ENCODE measurements around the gene MIPEP. TPM values are rescaled to one million over a fixed set of nuclear protein-coding genes. Genes with fewer than 3 reads are reported as not detected.

The MIPEP gene
- total RNA-seq, 2 donors from 2014 or later = 26.2 to 27.1 TPM

DNA sequence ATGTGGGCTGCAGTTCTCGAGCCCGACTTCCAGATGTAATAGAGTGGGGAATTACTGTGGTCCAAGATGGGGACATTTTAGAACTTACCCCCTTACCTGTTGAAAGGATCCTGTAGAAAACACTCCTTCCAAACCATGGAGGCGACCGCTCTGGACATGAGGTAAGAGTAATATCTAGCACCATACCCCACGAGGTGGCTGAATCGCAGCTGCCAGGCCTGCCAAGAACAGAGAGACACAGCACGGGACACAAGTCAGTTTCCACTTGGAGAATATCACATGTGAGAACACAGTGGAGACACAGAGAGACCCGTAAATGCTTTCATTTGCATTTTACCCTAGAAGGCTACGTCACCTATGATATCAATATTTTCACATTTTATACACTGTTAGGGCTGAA lies 129.2 kb downstream of the MIPEP start:
- Histone ChIP-seq H3K27me3 (replicated peaks; ENCODE audit: insufficient read depth) (no peaks in the 10 kb centered on the region), H3K27ac (peak overlapping the region in 1 of 2 donors; percentile 68), H3K4me3 (no peak overlapping the region), H3K9me3 (no peaks in the 10 kb centered on the region), H3K36me3 (no peaks in the 10 kb centered on the region), H3K4me1 (replicated peaks) (peaks cover 7% of the 10 kb centered on the region)
- no peak for DNase-seq (ENCODE audit: low spot score)
- no peak for TF ChIP-seq POLR2AphosphoS5 (IDR thresholded peaks at IDR 0.05)
- no peak for TF ChIP-seq POLR2A (IDR thresholded peaks at IDR 0.05)
- no peak for TF ChIP-seq CTCF (IDR thresholded peaks at IDR 0.05)
- intact Hi-C loops (cut with DNase I) = no loop called here
- WGBS = 86% methylated on average over 9 of the region's 9 CpGs

GRCh38 chr13:23758798-23759527 lies 130.2 kb downstream of the MIPEP start:
- WGBS = 60% methylated on average over 9 of the region's 9 CpGs
- Histone ChIP-seq H3K27ac (peak overlapping the region; percentile 25 to 68), H3K36me3 (no peaks in the 10 kb centered on the region), H3K4me3 (no peak overlapping the region), H3K9me3 (no peaks in the 10 kb centered on the region), H3K27me3 (replicated peaks; ENCODE audit: insufficient read depth) (no peaks in the 10 kb centered on the region), H3K4me1 (replicated peaks) (peaks cover 13% of the 10 kb centered on the region)
- no peak for TF ChIP-seq POLR2A (IDR thresholded peaks at IDR 0.05)
- no peak for TF ChIP-seq CTCF (IDR thresholded peaks at IDR 0.05)
- TF ChIP-seq POLR2AphosphoS5 (IDR thresholded peaks at IDR 0.05) = no peak
- intact Hi-C loops (cut with DNase I) = no loop called here
- DNase-seq (ENCODE audit: low spot score) = no peak

DNA sequence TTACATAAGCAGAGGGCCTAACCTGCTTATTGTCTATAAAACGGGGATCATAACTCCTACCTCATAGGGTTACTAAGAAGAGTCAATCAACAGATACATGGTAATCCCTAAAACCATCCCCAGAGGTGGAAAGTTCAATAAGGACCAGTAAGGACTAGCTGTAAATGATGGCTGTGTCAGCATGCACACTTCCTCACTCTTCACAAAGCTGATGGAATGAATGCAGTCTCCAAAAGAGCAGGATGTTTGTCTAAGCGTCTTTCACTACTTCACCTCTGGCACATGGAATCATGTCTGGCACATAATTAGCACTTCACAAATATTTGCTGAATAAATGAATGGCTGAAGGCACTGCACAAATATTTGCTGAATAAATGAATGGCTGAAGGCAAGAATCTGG lies 134.2 kb downstream of the MIPEP start:
- peak overlapping the region; percentile 58 to 77 for H3K27ac ChIP-seq

DNA sequence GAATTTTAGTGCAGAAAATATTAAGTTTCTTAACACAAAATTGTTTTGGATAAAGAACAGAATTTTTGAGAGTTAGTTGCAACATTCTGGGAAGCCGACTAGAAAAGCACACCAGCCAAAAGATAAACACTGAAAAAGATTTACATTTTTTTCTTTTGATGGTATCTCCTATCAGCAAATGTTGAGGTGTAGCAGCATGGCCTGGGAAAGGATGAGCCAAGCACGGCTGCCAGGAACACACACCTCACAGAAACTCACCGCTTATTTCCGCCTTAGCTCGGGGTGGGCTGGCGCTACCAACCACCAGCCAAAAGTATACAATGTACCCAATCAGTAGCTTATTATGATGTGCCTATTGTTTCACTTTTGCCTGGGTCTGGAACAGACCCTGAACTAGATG lies 134.7 kb downstream of the MIPEP start:
- Histone ChIP-seq H3K36me3 (no peaks in the 10 kb centered on the region), H3K9me3 (no peaks in the 10 kb centered on the region), H3K4me3 (no peak overlapping the region), H3K27ac (peak overlapping the region; percentile 58 to 77), H3K4me1 (replicated peaks) (peaks cover 21% of the 10 kb centered on the region), H3K27me3 (replicated peaks; ENCODE audit: insufficient read depth) (no peaks in the 10 kb centered on the region)
- peak; percentile 44 for DNase-seq (ENCODE audit: low spot score)
- TF ChIP-seq CTCF (IDR thresholded peaks at IDR 0.05) = no peak
- TF ChIP-seq POLR2AphosphoS5 (IDR thresholded peaks at IDR 0.05) = peak; percentile 14
- no peak for TF ChIP-seq POLR2A (IDR thresholded peaks at IDR 0.05)
- 40% methylated on average over 6 of the region's 6 CpGs for WGBS
- intact Hi-C loops (cut with DNase I) = no loop called here

More for the DNA sequence above, 134.2 kb downstream of the MIPEP start:
- no peak for TF ChIP-seq POLR2A (IDR thresholded peaks at IDR 0.05)
- DNase-seq (ENCODE audit: low spot score) = no peak
- H3K27me3 ChIP-seq (replicated peaks; ENCODE audit: insufficient read depth) = no peaks in the 10 kb centered on the region
- H3K4me1 ChIP-seq (replicated peaks) = peaks cover 21% of the 10 kb centered on the region
- no peaks in the 10 kb centered on the region for H3K36me3 ChIP-seq
- intact Hi-C loops (cut with DNase I) = no loop called here
- no peaks in the 10 kb centered on the region for H3K9me3 ChIP-seq
- WGBS = 43% methylated on average over 2 of the region's 2 CpGs
- no peak overlapping the region for H3K4me3 ChIP-seq

GRCh38 chr13:23753458-23753857 lies 135.7 kb downstream of the MIPEP start:
- Histone ChIP-seq H3K4me1 (replicated peaks) (peaks cover 18% of the 10 kb centered on the region), H3K36me3 (no peaks in the 10 kb centered on the region), H3K27me3 (replicated peaks; ENCODE audit: insufficient read depth) (no peaks in the 10 kb centered on the region), H3K9me3 (no peaks in the 10 kb centered on the region), H3K27ac (peak overlapping the region in 1 of 2 donors; percentile 77), H3K4me3 (no peak overlapping the region)
- WGBS = 14% methylated on average over 1 of the region's 1 CpG
- TF ChIP-seq POLR2A (IDR thresholded peaks at IDR 0.05) (no peak), POLR2AphosphoS5 (IDR thresholded peaks at IDR 0.05) (peak; percentile 25)
- intact Hi-C loops (cut with DNase I) = no loop called here
- peak; percentile 47 for DNase-seq (ENCODE audit: low spot score)

Measured in prostate gland (tissue), 2 donors.